WERI-Rb-1 (cell line): ENCODE data around the gene PBLD.

ENCODE experiments used
- DNase-seq: peaks from one replicate; pipeline ENCODE4 v3.0.0-alpha.2; 2020
- H3K27ac ChIP-seq: fragments of 250-450 bp; sonication (Bioruptor Pico); 2 replicates; pipeline ENCODE4 v1.5.1; 2020; ENCODE audit warnings: mild to moderate bottlenecking, moderate library complexity
- H3K27me3 ChIP-seq: fragments of 250-450 bp; sonication (Bioruptor Pico); 2 replicates; pipeline ENCODE4 v1.5.1; 2021; ENCODE audit warnings: mild to moderate bottlenecking, low read depth, moderate library complexity; ENCODE audit not compliant: insufficient read depth, severe bottlenecking
- H3K36me3 ChIP-seq: fragments of 250-450 bp; sonication (Bioruptor Pico); 2 replicates; pipeline ENCODE4 v1.5.1; 2020; ENCODE audit warnings: mild to moderate bottlenecking, moderate library complexity
- H3K4me3 ChIP-seq: 2 replicates; pipeline ENCODE4 v1.5.1; 2011; ENCODE audit warnings: low read depth, mild to moderate bottlenecking, control low read depth, low read length
- H3K9me3 ChIP-seq: fragments of 250-450 bp; sonication (Bioruptor Pico); 2 replicates; pipeline ENCODE4 v1.5.1; 2021; ENCODE audit warnings: mild to moderate bottlenecking, moderate library complexity; ENCODE audit not compliant: severe bottlenecking
- TF ChIP-seq, protein P1 (sequence below): IDR thresholded peaks from 2 replicates; pipeline ENCODE4 v1.5.1; 2011; ENCODE audit warnings: low read depth, mild to moderate bottlenecking, control low read depth, inconsistent platforms, low read length

The PBLD gene

DNA sequence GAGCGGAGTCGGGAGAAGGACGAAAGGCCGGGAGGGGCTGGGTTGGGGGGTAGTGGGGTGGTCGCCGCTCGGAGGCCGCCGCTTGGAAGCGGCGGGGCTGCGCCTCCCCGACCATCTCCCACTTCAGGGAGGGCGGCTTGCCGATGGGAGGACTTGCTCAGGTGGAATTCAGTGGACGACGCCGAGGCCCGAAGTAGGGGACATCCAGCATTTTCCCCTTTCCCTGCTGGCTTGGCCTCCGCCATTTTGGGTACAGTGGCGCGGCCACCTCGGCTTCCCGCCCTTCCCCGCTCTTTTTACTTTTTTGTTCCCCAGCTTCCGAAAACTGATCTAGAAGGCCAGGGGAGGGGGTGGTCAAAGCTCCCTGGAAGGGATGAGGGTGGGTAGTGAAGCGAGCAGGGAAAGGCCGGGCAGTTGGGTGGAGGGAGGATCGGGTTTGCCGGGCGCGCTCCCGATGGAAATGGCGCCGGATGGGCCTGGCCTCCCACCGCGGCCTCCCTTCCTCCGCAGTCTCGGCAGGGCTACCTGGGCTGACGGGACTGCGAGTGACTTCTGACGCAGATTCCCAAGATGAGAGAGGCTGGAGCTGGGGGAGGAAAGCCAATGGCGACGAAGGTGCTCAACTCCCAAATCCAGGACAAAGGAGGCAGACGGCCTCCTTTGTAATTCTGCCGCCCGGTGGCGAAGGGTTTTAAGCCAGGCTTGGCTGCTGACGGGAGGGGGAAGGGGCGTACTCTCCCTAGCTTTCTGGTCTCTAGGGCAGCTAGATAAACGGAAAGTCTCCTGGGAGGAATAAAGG is at the start of gene PBLD:
PBLD (minus strand) TSS at position 670 of the 799 bp plus-strand sequence. CDS start 26,084 bp downstream, outside the sequence.
- peak within 1 kb of the TSS; percentile 100 for H3K27ac ChIP-seq
- H3K4me3 ChIP-seq, result peak within 1 kb of the TSS; percentile 100
- H3K27me3 ChIP-seq, result no peaks in the 10 kb centered on the region
- TF ChIP-seq, protein P1, sequence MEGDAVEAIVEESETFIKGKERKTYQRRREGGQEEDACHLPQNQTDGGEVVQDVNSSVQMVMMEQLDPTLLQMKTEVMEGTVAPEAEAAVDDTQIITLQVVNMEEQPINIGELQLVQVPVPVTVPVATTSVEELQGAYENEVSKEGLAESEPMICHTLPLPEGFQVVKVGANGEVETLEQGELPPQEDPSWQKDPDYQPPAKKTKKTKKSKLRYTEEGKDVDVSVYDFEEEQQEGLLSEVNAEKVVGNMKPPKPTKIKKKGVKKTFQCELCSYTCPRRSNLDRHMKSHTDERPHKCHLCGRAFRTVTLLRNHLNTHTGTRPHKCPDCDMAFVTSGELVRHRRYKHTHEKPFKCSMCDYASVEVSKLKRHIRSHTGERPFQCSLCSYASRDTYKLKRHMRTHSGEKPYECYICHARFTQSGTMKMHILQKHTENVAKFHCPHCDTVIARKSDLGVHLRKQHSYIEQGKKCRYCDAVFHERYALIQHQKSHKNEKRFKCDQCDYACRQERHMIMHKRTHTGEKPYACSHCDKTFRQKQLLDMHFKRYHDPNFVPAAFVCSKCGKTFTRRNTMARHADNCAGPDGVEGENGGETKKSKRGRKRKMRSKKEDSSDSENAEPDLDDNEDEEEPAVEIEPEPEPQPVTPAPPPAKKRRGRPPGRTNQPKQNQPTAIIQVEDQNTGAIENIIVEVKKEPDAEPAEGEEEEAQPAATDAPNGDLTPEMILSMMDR, result peak; percentile 55
- H3K36me3 ChIP-seq, result peaks cover 45% of the 10 kb centered on the region
- no peaks in the 10 kb centered on the region for H3K9me3 ChIP-seq
- peak; percentile 86 for DNase-seq

DNA sequence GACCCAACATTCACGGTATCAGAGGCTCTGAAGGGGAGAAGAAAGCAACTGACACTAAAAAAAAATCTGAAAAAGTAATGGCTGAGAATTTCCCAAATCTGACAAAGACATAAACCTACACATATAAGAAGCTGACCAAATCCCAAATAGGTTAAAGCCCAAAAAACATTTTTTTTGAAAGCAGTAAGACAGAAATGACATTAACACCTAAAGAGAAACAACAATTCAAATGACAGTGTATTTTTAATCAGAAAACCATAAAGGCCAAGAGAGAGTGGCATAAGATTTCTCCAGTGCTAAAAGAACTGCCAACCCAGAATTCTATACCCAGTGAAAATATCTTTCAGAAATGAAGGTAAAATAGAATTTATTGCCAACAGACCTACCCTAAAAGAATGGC is 38.9 kb upstream of the PBLD start:
- Histone ChIP-seq H3K36me3 (peaks cover 51% of the 10 kb centered on the region), H3K27me3 (no peaks in the 10 kb centered on the region), H3K27ac (no peak overlapping the region), H3K9me3 (no peaks in the 10 kb centered on the region), H3K4me3 (no peak overlapping the region)
- no peak for DNase-seq
- TF ChIP-seq, protein P1, result no peak

DNA sequence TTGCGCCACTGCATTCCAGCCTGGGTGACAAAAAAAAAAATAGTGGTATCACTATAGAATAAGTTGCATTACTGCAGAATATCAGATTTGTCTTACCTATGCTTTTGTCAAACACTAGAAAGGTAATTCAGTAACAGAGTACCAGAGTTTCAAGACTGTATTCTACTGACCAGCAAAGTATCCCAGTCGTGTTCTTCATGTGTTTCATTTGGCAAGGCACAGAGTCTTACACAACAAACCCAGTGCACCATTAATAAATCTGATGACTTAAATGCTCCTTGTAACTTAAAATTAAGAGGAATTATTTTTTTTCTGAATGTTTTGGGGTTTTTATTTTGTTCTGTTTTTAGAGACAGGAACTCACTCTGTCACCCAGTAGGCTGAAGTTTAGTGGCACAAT is 34.4 kb upstream of the PBLD start:
- TF ChIP-seq, protein P1, result no peak
- Histone ChIP-seq H3K9me3 (no peaks in the 10 kb centered on the region), H3K4me3 (no peak overlapping the region), H3K27ac (no peak overlapping the region), H3K36me3 (peaks cover 33% of the 10 kb centered on the region), H3K27me3 (no peaks in the 10 kb centered on the region)
- DNase-seq, result no peak

- H3K27ac ChIP-seq, result no peak overlapping the region
- no peaks in the 10 kb centered on the region for H3K27me3 ChIP-seq
- peaks cover 32% of the 10 kb centered on the region for H3K36me3 ChIP-seq
- TF ChIP-seq, protein P1, result no peak
- DNase-seq, result no peak
- H3K4me3 ChIP-seq, result no peak overlapping the region
- H3K9me3 ChIP-seq, result no peaks in the 10 kb centered on the region
Observed at GRCh38 chr10:68366600-68366999, 33.9 kb upstream of the PBLD start.

DNA sequence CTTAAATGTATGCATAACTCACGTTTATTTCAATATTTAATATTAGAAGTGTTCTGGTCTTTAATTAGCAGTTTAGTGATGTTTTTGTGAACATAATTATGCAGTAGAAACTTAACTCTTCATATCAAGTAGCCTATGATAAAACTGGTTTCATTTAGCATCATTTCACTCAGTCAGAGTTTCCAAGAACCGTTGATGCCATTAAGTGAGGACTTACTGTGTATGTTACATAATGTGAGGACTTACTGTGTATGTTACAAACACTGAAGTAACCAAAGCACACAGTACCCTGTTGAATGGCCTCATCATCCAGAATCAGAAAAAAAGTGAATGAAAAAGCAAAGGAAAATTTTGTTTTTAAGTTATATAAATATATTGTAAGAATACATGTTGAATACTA is 32.9 kb upstream of the PBLD start:
- TF ChIP-seq, protein P1, result no peak
- Histone ChIP-seq H3K36me3 (peaks cover 39% of the 10 kb centered on the region), H3K9me3 (no peaks in the 10 kb centered on the region), H3K27me3 (no peaks in the 10 kb centered on the region), H3K27ac (no peak overlapping the region), H3K4me3 (no peak overlapping the region)
- DNase-seq, result no peak
